ENCODE measurements around the gene KCNQ4.

The KCNQ4 gene

DNA sequence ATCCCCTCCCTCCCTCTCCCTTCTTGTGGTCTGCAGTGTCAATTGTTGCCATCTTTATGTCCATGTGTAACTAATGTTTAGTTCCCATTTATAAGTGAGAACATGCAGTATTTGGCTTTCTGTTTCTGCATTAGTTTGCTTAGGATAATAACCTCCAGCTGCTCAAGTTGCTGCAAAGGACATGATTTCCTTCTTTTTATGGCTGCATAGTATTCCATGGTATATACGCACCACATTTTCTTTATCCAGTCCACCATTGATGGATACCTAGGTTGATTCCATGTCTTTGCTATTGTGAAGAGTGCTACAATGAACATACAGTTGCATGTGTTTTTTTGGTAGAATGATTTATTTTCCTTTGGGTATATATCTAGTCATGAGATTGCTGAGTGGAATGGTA is 62.3 kb downstream of the KCNQ4 start:
- TF ChIP-seq, protein P1, sequence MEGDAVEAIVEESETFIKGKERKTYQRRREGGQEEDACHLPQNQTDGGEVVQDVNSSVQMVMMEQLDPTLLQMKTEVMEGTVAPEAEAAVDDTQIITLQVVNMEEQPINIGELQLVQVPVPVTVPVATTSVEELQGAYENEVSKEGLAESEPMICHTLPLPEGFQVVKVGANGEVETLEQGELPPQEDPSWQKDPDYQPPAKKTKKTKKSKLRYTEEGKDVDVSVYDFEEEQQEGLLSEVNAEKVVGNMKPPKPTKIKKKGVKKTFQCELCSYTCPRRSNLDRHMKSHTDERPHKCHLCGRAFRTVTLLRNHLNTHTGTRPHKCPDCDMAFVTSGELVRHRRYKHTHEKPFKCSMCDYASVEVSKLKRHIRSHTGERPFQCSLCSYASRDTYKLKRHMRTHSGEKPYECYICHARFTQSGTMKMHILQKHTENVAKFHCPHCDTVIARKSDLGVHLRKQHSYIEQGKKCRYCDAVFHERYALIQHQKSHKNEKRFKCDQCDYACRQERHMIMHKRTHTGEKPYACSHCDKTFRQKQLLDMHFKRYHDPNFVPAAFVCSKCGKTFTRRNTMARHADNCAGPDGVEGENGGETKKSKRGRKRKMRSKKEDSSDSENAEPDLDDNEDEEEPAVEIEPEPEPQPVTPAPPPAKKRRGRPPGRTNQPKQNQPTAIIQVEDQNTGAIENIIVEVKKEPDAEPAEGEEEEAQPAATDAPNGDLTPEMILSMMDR (conservative IDR thresholded peaks at IDR 0.05; ENCODE audit: low read depth) = no peak
- H3K27ac ChIP-seq = no peak overlapping the region
- CTCF ChIA-PET = interaction anchor here (0.7 kb wide), 1 partner anchor 313 kb away, joined by 3 read pairs; no protein-coding TSS in a partner anchor
- DNase-seq (ENCODE audit: low spot score) = no peak
- POLR2A ChIA-PET (ENCODE audit: low non-redundant PET) = no interaction called here

DNA sequence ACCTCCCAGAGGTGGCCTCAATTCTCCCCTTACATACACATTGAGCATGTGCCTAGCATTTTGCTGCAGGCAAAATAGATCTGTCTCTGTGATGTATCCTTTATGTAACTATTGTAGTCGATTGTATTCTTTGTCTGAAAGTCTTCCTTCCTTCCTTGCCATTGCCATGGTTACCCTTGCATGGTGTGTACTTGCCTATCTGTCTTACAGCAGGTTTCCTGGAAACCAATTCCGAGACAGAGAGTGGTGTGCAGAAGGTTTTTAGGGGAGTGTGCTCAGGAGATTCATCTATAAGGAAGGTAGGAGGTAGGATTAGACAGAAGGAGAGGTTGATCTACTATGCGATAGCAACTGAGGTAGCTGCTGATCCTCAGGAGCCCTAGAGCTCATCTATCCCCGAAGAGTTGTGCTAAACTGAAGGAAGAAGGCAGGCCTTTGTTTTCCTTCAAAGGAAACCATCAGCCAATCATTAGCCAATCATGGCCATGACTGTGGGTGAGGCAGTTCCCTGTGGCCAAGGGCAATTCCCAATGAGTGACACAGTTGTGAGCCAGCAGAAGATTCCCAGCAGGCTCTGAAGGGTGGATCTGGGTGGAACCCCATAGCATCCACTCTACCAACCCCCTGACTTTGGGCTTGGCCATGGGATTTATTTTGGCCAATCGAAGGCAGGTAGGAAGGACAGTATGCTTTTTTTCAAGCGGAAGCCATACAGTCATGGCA is 63.6 kb downstream of the KCNQ4 start:
- no peak for DNase-seq (ENCODE audit: low spot score)
- no peak overlapping the region for H3K27ac ChIP-seq
- ChIA-PET CTCF (interaction anchor here (0.7 to 7.5 kb wide), 2 partner anchors 87 to 104 kb away, joined by 5 to 109 read pairs; no protein-coding TSS in a partner anchor), POLR2A (ENCODE audit: low non-redundant PET) (no interaction called here)
- TF ChIP-seq, protein P1 (conservative IDR thresholded peaks at IDR 0.05; ENCODE audit: low read depth) = no peak

DNA sequence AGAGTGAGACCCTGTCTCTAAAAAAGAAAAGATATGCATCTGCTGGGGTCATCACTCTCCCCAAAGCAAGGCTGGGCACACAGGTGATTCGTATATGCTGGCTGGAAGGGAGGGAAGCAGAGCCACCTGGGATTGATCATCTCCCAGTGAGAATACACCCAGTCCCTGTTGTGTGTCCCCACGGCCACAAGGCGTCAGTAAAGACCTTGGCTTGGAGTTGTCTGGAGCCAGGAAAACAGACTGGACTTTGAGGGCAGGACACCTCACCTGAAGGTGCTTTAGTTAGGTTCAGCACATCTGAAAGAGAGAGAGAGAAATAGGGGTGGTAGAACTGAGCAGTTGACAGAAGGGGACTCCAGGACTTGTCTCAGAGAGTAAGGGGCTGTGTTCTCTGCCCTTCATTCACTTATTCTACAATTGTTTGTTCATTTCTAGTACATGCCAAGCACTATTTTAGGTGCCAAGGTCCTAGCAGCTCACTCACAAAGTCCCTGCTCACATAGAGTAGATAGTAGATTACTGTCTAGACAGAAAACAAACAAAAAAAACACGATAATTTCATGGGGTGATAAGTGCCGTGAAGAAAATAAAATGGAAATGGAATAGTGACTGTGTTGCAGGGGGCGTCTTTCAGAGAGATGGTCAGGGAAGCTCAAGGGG is 65.1 kb downstream of the KCNQ4 start:
- H3K27ac ChIP-seq = no peak overlapping the region
- DNase-seq (ENCODE audit: low spot score) = peak; percentile 75
- TF ChIP-seq, protein P1 (conservative IDR thresholded peaks at IDR 0.05; ENCODE audit: low read depth) = peak; percentile 87
- ChIA-PET CTCF (interaction anchor here (0.5 to 7.5 kb wide), 14 partner anchors 9 to 225 kb away, joined by 3 to 109 read pairs (median 3); no protein-coding TSS in a partner anchor), POLR2A (ENCODE audit: low non-redundant PET) (no interaction called here)

DNA sequence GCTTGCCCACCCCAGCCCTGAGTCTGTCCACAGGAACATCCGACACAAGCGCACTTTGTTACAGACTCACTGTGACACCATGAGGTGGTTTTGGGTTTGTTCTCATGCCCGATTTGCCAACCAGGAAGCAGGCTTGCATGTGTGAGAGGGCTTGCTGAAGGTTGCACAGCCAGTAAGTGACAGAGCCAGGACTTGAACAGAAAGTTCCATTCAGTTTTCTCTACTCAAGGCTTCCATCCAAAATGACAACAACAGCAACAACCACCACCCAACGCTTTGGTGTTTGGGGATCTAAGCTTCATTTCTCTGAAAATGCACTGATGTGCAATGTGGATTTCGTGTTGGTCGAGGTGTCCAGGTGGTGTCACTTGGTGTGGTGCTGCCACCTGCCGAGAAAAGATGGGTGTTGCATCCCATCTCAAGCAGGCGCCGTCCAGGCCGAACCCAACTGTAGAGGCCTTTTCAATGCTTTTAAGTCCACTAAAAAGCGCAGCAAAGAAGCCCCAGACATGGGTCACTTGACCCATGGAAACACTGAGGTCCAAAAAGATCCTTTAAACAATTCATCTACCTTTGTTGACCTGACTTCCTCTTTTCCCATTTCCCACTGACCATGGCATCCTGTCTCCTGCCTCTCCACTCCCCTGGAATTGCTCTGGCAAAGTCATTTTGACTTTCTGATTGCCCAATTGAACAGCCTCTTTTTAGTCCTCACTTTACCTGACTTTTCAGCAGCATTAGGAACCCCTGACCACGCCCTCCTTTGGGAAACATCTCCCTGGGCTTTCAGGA is 66.4 kb downstream of the KCNQ4 start:
- ChIA-PET POLR2A (ENCODE audit: low non-redundant PET) (no interaction called here), CTCF (interaction anchor here (0.6 to 7.5 kb wide), 11 partner anchors 11 to 260 kb away, joined by 3 to 109 read pairs (median 3); no protein-coding TSS in a partner anchor)
- TF ChIP-seq, protein P1 (conservative IDR thresholded peaks at IDR 0.05; ENCODE audit: low read depth) = peak; percentile 86
- DNase-seq (ENCODE audit: low spot score) = peak; percentile 71
- H3K27ac ChIP-seq = no peak overlapping the region

DNA sequence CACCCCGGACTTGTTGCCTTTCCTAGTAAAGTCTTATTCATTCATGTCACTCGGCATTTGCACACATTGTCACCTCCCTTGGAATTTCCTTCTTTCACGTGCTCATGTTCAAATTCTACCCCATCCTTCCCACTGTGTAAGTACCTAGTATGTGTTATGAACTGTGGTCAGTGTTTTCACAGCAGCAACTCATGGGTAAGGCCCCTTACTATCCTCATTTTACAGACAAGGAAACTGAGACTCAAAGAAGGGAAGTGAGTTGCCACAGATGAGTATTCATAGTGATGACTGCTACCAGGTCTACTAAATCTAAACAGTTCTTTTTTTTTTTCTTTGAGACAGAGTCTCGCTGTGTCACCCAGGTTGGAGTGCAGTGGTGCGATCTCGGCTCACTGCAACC is 68.1 kb downstream of the KCNQ4 start:
- POLR2A ChIA-PET (ENCODE audit: low non-redundant PET) = no interaction called here
- no peak for DNase-seq (ENCODE audit: low spot score)
- H3K27ac ChIP-seq = no peak overlapping the region
- CTCF ChIA-PET = interaction anchor here (0.6 to 7.5 kb wide), 3 partner anchors 11 to 99 kb away, joined by 3 to 109 read pairs (median 3); no protein-coding TSS in a partner anchor
- TF ChIP-seq, protein P1 (conservative IDR thresholded peaks at IDR 0.05; ENCODE audit: low read depth) = no peak
